Parathyroid adenoma (tissue), 2 donors: ENCODE results near the gene SRGAP1.

Experiments
- H2AFZ ChIP-seq: fragments of 300-600 bp; sonication (generic); one replicate; pipeline ENCODE4 v1.7.0; 2017; ENCODE audit warnings: antibody characterized with exemption, mild to moderate bottlenecking
- H3K27ac ChIP-seq: fragments of 300-600 bp; sonication (generic); one replicate; pipeline ENCODE4 v1.7.0; 2017
- H3K27me3 ChIP-seq: fragments of 300-600 bp; sonication (generic); one replicate; pipeline ENCODE4 v1.7.0; 2017; ENCODE audit warnings: low read length; ENCODE audit not compliant: control insufficient read depth, insufficient read depth
- H3K36me3 ChIP-seq: fragments of 300-600 bp; sonication (generic); one replicate; pipeline ENCODE4 v1.7.0; 2017; ENCODE audit warnings: low read length; ENCODE audit not compliant: control insufficient read depth, insufficient read depth
- H3K4me1 ChIP-seq: fragments of 300-600 bp; sonication (generic); one replicate; pipeline ENCODE4 v1.7.0; 2017; ENCODE audit warnings: control low read depth
- H3K4me2 ChIP-seq: fragments of 300-600 bp; sonication (generic); one replicate; pipeline ENCODE4 v1.7.0; 2017; ENCODE audit warnings: low read length
- H3K4me3 ChIP-seq: fragments of 300-600 bp; sonication (generic); one replicate; pipeline ENCODE4 v1.7.0; 2017; ENCODE audit warnings: low read depth, low read length
- H3K79me2 ChIP-seq: fragments of 300-600 bp; sonication (generic); one replicate; pipeline ENCODE4 v1.7.0; 2017; ENCODE audit warnings: control low read depth
- H3K9ac ChIP-seq: fragments of 300-600 bp; sonication (generic); one replicate; pipeline ENCODE4 v1.7.0; 2017; ENCODE audit warnings: mild to moderate bottlenecking
- H3K9me3 ChIP-seq: fragments of 300-600 bp; sonication (generic); one replicate; pipeline ENCODE4 v1.7.0; 2017; ENCODE audit warnings: low read length; ENCODE audit not compliant: control insufficient read depth
- CTCF ChIP-seq: fragments of 300-600 bp; sonication (generic); IDR thresholded peaks from one replicate; pipeline ENCODE4 v1.7.0; 2017; ENCODE audit warnings: antibody characterized with exemption, mild to moderate bottlenecking
- donor health status: primary hyperparathyroidism.

Gene SRGAP1

GRCh38 chr12:64139021-64139420, 294.5 kb downstream of the SRGAP1 start:
- TF ChIP-seq CTCF: no peak

GRCh38 chr12:64142382-64142781, 297.9 kb downstream of the SRGAP1 start:
- Histone ChIP-seq H3K9ac (no peak overlapping the region), H3K36me3 (no peaks in the 10 kb centered on the region)
- TF ChIP-seq CTCF: no peak

More at GRCh38 chr12:64139021-64139420, 294.5 kb downstream of the SRGAP1 start:
- H3K4me3 ChIP-seq: no peak overlapping the region
- H3K27me3 ChIP-seq: no peaks in the 10 kb centered on the region
- no peaks in the 10 kb centered on the region for H3K79me2 ChIP-seq
- H3K36me3 ChIP-seq: no peaks in the 10 kb centered on the region
- H3K9ac ChIP-seq: no peak overlapping the region
- no peak overlapping the region for H3K4me2 ChIP-seq
- no peaks in the 10 kb centered on the region for H3K4me1 ChIP-seq
- H3K9me3 ChIP-seq: no peaks in the 10 kb centered on the region
- no peak overlapping the region for H3K27ac ChIP-seq
- no peak overlapping the region for H2AFZ ChIP-seq

GRCh38 chr12:64142784-64143183, 298.3 kb downstream of the SRGAP1 start:
- no peaks in the 10 kb centered on the region for H3K4me1 ChIP-seq
- no peaks in the 10 kb centered on the region for H3K27me3 ChIP-seq
- no peaks in the 10 kb centered on the region for H3K79me2 ChIP-seq
- TF ChIP-seq CTCF: no peak
- no peak overlapping the region for H3K4me2 ChIP-seq
- no peaks in the 10 kb centered on the region for H3K36me3 ChIP-seq
- H3K9ac ChIP-seq: no peak overlapping the region
- H2AFZ ChIP-seq: no peak overlapping the region
- H3K4me3 ChIP-seq: no peak overlapping the region
- no peak overlapping the region for H3K27ac ChIP-seq
- H3K9me3 ChIP-seq: no peaks in the 10 kb centered on the region

More at GRCh38 chr12:64142382-64142781, 297.9 kb downstream of the SRGAP1 start:
- Histone ChIP-seq H3K27me3 (no peaks in the 10 kb centered on the region), H3K79me2 (no peaks in the 10 kb centered on the region), H3K27ac (no peak overlapping the region), H3K4me2 (no peak overlapping the region), H3K4me1 (no peaks in the 10 kb centered on the region), H3K4me3 (no peak overlapping the region), H3K9me3 (no peaks in the 10 kb centered on the region), H2AFZ (no peak overlapping the region)

- H3K27me3 ChIP-seq: no peaks in the 10 kb centered on the region
- no peak for TF ChIP-seq CTCF
- no peak overlapping the region for H3K9ac ChIP-seq
- no peaks in the 10 kb centered on the region for H3K9me3 ChIP-seq
- no peaks in the 10 kb centered on the region for H3K36me3 ChIP-seq
- no peak overlapping the region for H3K27ac ChIP-seq
- H3K4me2 ChIP-seq: no peak overlapping the region
- no peaks in the 10 kb centered on the region for H3K4me1 ChIP-seq
- no peak overlapping the region for H3K4me3 ChIP-seq
- H2AFZ ChIP-seq: no peak overlapping the region
- no peaks in the 10 kb centered on the region for H3K79me2 ChIP-seq
These were observed 300.7 kb downstream of the SRGAP1 start for GRCh38 chr12:64145226-64145625.

- H3K4me3 ChIP-seq: no peak overlapping the region
- H3K36me3 ChIP-seq: peaks cover 3% of the 10 kb centered on the region
- H3K79me2 ChIP-seq: no peaks in the 10 kb centered on the region
- H2AFZ ChIP-seq: no peak overlapping the region
- H3K27ac ChIP-seq: no peak overlapping the region
- no peaks in the 10 kb centered on the region for H3K4me1 ChIP-seq
- H3K9ac ChIP-seq: no peak overlapping the region
- H3K27me3 ChIP-seq: no peaks in the 10 kb centered on the region
- no peaks in the 10 kb centered on the region for H3K9me3 ChIP-seq
- H3K4me2 ChIP-seq: no peak overlapping the region
- no peak for TF ChIP-seq CTCF
These were observed 302.6 kb downstream of the SRGAP1 start for GRCh38 chr12:64147011-64147631.
